Pancreas (tissue), 10 donors: ENCODE measurements around the gene KCNAB2. TPM values are rescaled to one million over a fixed set of nuclear protein-coding genes. Genes with fewer than 3 reads are reported as not detected.

Experiments used
- ATAC-seq, 4 donors: fragments of 200-7000 bp; cut with Tn5 transposase; one replicate each; pipeline versions ENCODE4 v1.8.0 to v1.9.1; 2020; ENCODE audit warnings: mild to moderate bottlenecking in 4 of 4, moderate library complexity in 4 of 4
- DNase-seq, 6 donors: peaks; one replicate each; pipeline ENCODE4 v3.0.0-alpha.2; 2020
- FAIRE-seq: peaks from 2 replicates; lab custom pipeline; 2012; peaks lifted over from hg19 to GRCh38; lab: Jason Lieb, UNC
- H3K27ac ChIP-seq, 4 donors: fragments of 200-600 bp; sonication (generic); 1 replicate in 3 of 4; 2 replicates in 1 of 4; pipeline versions ENCODE4 v1.5.0 to v1.8.0; 2020
- H3K27me3 ChIP-seq, 4 donors: fragments of 200-600 bp; one replicate each; pipeline ENCODE4 v1.8.0; 2021
- H3K36me3 ChIP-seq, 3 donors: fragments of 200-600 bp; sonication (generic) in 1 of 3; one replicate each; pipeline versions ENCODE4 v1.5.0 to v1.8.0; 2020 to 2021
- H3K4me1 ChIP-seq, 3 donors: fragments of 200-600 bp; one replicate each; pipeline ENCODE4 v1.8.0; 2021
- H3K4me3 ChIP-seq, 4 donors: fragments of 200-600 bp; sonication (generic) in 2 of 4; one replicate each; pipeline versions ENCODE4 v1.5.0 to v1.8.0; 2020 to 2021
- H3K9me3 ChIP-seq, 4 donors: fragments of 200-600 bp; one replicate each; pipeline ENCODE4 v1.8.0; 2021
- CTCF ChIP-seq, 4 donors: fragments of 200-600 bp; sonication (generic) in 3 of 4; IDR thresholded peaks; one replicate each; pipeline versions ENCODE4 v1.5.0 to v1.8.0; 2021; ENCODE audit warnings: antibody characterized with exemption in 4 of 4
- WGBS, 2 donors: extraction: QIAGEN DNeasy Blood & Tissue Kit; methylation state at CpG; one replicate each; pipeline ENCODE4 v1.1.7; 2013; 5-methylcytosine and 5-hydroxymethylcytosine counted together
- intact Hi-C, 3 donors: fragments of 100-400 bp; cut with DNase I; formaldehyde crosslinking; loops; one replicate each; pipeline versions ENCODE4 v1.11.1 to v1.14.2; 2022
- polyA plus RNA-seq, 2 donors: library from polyadenylated mRNA; stranded (reverse); fragments of 200-250 nt; gene quantifications; one replicate each; pipeline ENCODE4 v1.2.3, GENCODE V29; 2013
- total RNA-seq, 6 donors: library from RNA; stranded (reverse); fragmentation: NEBNext Ultra II Directional in 4 of 6; extraction: Animal tissue kit (Norgen Biotek cat#: 25700) in 4 of 6; gene quantifications; one replicate each; pipeline versions ENCODE4 v1.2.1 to v1.2.4, GENCODE V29; 2021 to 2023
- donor health status: healthy with polysubstance abuse.
- donor health status: DM: no; HTN: no; CAD: no; lungs with moderate emphysema.
- donor health status: DM: no; HTN: no; CAD: no.
- donor health status: control.
- donor health status: control.
- donor health status: Bipolar disorder and iron deficiency.
- donor health status: DM: yes; HTN: yes; CAD: no.
- donor health status: DM: no; HTN: no; CAD: no.
- donor health status: DM: no; HTN: no; CAD: no.
- donor health status: DM: yes; HTN: yes; CAD: no.

The KCNAB2 gene
- total and polyA plus RNA-seq, 8 donors: 1.2 to 9.0 (median 4.3) TPM

GRCh38 chr1:6113745-6114144 is 68.1 kb downstream of the KCNAB2 start:
- no peaks in the 10 kb centered on the region for H3K27me3 ChIP-seq
- intact Hi-C loops: no loop called here
- ATAC-seq (no peak), FAIRE-seq (no peak), DNase-seq (no peak)
- no peak overlapping the region for H3K27ac ChIP-seq
- no peak overlapping the region for H3K4me3 ChIP-seq
- no peaks in the 10 kb centered on the region for H3K9me3 ChIP-seq
- H3K36me3 ChIP-seq: no peaks in the 10 kb centered on the region
- no peaks in the 10 kb centered on the region for H3K4me1 ChIP-seq
- no peak for TF ChIP-seq CTCF (IDR thresholded peaks at IDR 0.05)
- 82 to 87% methylated on average over 14 of the region's 14 CpGs for WGBS, 2 donors

- WGBS, 2 donors: 47 to 51% methylated on average over 1 of the region's 1 CpG
- intact Hi-C loops: no loop called here
- TF ChIP-seq CTCF (IDR thresholded peaks at IDR 0.05): no peak
Observed at GRCh38 chr1:6116137-6116536, 70.4 kb downstream of the KCNAB2 start.

GRCh38 chr1:6117064-6117463 is 71.4 kb downstream of the KCNAB2 start:
- no peak for DNase-seq
- H3K4me1 ChIP-seq: no peaks in the 10 kb centered on the region
- no peak overlapping the region for H3K4me3 ChIP-seq
- ATAC-seq: no peak
- TF ChIP-seq CTCF (IDR thresholded peaks at IDR 0.05): no peak
- H3K36me3 ChIP-seq: no peaks in the 10 kb centered on the region
- WGBS, 2 donors: 73 to 80% methylated on average over 2 of the region's 2 CpGs
- intact Hi-C loops: no loop called here
- H3K9me3 ChIP-seq: no peaks in the 10 kb centered on the region
- H3K27me3 ChIP-seq: no peaks in the 10 kb centered on the region
- FAIRE-seq: no peak
- H3K27ac ChIP-seq: no peak overlapping the region

More at GRCh38 chr1:6116137-6116536, 70.4 kb downstream of the KCNAB2 start:
- DNase-seq: no peak
- FAIRE-seq: no peak
- no peaks in the 10 kb centered on the region for H3K36me3 ChIP-seq
- H3K4me3 ChIP-seq: no peak overlapping the region
- ATAC-seq: no peak
- no peaks in the 10 kb centered on the region for H3K27me3 ChIP-seq
- H3K27ac ChIP-seq: no peak overlapping the region
- no peaks in the 10 kb centered on the region for H3K4me1 ChIP-seq
- H3K9me3 ChIP-seq: no peaks in the 10 kb centered on the region

- FAIRE-seq: no peak
- Histone ChIP-seq H3K36me3 (no peaks in the 10 kb centered on the region), H3K27ac (no peak overlapping the region), H3K4me3 (no peak overlapping the region), H3K9me3 (no peaks in the 10 kb centered on the region), H3K27me3 (no peaks in the 10 kb centered on the region), H3K4me1 (no peaks in the 10 kb centered on the region)
- TF ChIP-seq CTCF (IDR thresholded peaks at IDR 0.05): no peak
- intact Hi-C loops: no loop called here
- ATAC-seq: no peak
- no peak for DNase-seq
Observed at GRCh38 chr1:6117624-6118023, 71.9 kb downstream of the KCNAB2 start.

- DNase-seq (no peak), FAIRE-seq (no peak), ATAC-seq (no peak)
- intact Hi-C loops: no loop called here
- WGBS, 2 donors: 64 to 68% methylated on average over 3 of the region's 3 CpGs
- no peak for TF ChIP-seq CTCF (IDR thresholded peaks at IDR 0.05)
- Histone ChIP-seq H3K9me3 (no peaks in the 10 kb centered on the region), H3K4me1 (no peaks in the 10 kb centered on the region), H3K36me3 (no peaks in the 10 kb centered on the region), H3K27ac (no peak overlapping the region), H3K27me3 (no peaks in the 10 kb centered on the region), H3K4me3 (no peak overlapping the region)
Observed at GRCh38 chr1:6118415-6118814, 72.7 kb downstream of the KCNAB2 start.
